ENCODE measurements around the gene PSORS1C2. TPM values are rescaled to one million over a fixed set of nuclear protein-coding genes. Genes with fewer than 3 reads are reported as not detected.

PSORS1C2 gene
- polyA plus RNA-seq, 2 of the 4 experiments (the other 2 are of a cell fraction): 0.08 TPM; not detected in 1

DNA sequence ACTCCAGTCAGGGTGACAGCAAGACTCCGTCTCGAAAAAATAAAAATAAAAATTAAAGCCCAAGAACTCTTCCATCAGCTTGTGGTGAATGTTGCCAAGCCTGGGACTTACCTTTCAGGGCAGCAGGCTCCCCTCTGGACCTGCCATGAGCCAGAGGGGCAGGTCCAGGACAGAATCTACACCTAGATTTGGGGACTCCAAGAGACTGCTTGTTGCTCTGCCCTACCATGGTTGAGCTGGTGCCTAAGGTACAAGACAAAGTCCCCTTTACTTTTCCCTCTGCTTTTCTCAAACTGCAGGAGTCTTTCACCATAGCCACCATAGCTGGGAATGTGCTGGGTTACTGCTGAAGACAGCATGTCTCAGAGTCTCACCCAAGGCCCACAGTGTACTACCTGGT lies 35.7 kb downstream of the PSORS1C2 start:
- no peak for TF ChIP-seq BCL3 (IDR thresholded peaks at IDR 0.05)
- no peak for TF ChIP-seq RFX5 (IDR thresholded peaks at IDR 0.05)
- no peak for TF ChIP-seq ESRRA (IDR thresholded peaks at IDR 0.05; ENCODE audit: borderline replicate concordance, low read length)
- no peak for TF ChIP-seq FOSL2 (IDR thresholded peaks at IDR 0.05)
- TF ChIP-seq FOSL2 (CRISPR knock-in tag; IDR thresholded peaks at IDR 0.05): no peak
- TF ChIP-seq, protein P1, sequence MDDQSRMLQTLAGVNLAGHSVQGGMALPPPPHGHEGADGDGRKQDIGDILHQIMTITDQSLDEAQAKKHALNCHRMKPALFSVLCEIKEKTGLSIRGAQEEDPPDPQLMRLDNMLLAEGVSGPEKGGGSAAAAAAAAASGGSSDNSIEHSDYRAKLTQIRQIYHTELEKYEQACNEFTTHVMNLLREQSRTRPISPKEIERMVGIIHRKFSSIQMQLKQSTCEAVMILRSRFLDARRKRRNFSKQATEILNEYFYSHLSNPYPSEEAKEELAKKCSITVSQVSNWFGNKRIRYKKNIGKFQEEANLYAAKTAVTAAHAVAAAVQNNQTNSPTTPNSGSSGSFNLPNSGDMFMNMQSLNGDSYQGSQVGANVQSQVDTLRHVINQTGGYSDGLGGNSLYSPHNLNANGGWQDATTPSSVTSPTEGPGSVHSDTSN (IDR thresholded peaks at IDR 0.05): no peak
- no peak for TF ChIP-seq EHF (CRISPR knock-in tag; IDR thresholded peaks at IDR 0.05)
- no peak for TF ChIP-seq FOSB (CRISPR knock-in tag; IDR thresholded peaks at IDR 0.05)
- no peak for TF ChIP-seq CHD4 (IDR thresholded peaks at IDR 0.05; ENCODE audit: borderline replicate concordance)
- no peak for TF ChIP-seq MYC (IDR thresholded peaks at IDR 0.05; ENCODE audit: borderline replicate concordance, low read length)
- TF ChIP-seq MAX (IDR thresholded peaks at IDR 0.05): no peak
- H3K27ac ChIP-seq: no peak overlapping the region
- no peaks in the 10 kb centered on the region for H3K4me1 ChIP-seq
- FAIRE-seq: no peak
- no peaks in the 10 kb centered on the region for H3K9me3 ChIP-seq
- DNase-seq (ENCODE audit: low read depth in 1 of 2, low spot score in 1 of 2): no peak
- ATAC-seq: no peak
- ChIA-PET POLR2A (no interaction called here), CTCF (interaction anchor here (1.1 to 5.2 kb wide), 7 partner anchors 10 to 189 kb away, joined by 3 to 23 read pairs (median 5); partner anchors contain the start of gene VARS2)
- 80% methylated on average over 2 of the region's 2 CpGs for WGBS (ENCODE audit: missing lambda C conversion rate)
- no peak overlapping the region for H3K4me3 ChIP-seq
- H3K4me2 ChIP-seq: no peak overlapping the region

- 92% methylated on average over 4 of the region's 4 CpGs for WGBS (ENCODE audit: missing lambda C conversion rate)
- CTCF ChIA-PET: no interaction called here
- TF ChIP-seq NR3C1 (IDR thresholded peaks at IDR 0.05) (no peak), NFE2L2 (conservative IDR thresholded peaks at IDR 0.05; ENCODE audit: low read length) (0 out of 2 replicates have a peak, but pooled peaks have one; percentile 22), MAFK (IDR thresholded peaks at IDR 0.05; ENCODE audit: partially characterized antibody) (peak; percentile 71), RARB (CRISPR knock-in tag; IDR thresholded peaks at IDR 0.05) (no peak)
- TF ChIP-seq, protein P2, sequence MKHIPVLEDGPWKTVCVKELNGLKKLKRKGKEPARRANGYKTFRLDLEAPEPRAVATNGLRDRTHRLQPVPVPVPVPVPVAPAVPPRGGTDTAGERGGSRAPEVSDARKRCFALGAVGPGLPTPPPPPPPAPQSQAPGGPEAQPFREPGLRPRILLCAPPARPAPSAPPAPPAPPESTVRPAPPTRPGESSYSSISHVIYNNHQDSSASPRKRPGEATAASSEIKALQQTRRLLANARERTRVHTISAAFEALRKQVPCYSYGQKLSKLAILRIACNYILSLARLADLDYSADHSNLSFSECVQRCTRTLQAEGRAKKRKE (CRISPR knock-in tag; IDR thresholded peaks at IDR 0.05; ENCODE audit: low read depth): no peak
- ATAC-seq: no peak
- H3K4me1 ChIP-seq: peaks cover 8% of the 10 kb centered on the region; the same call in 2 of the 3 replicates
- no peak overlapping the region for H3K27ac ChIP-seq
- H3K4me2 ChIP-seq: no peak overlapping the region
- no peaks in the 10 kb centered on the region for H3K9me3 ChIP-seq
- POLR2A ChIA-PET: no interaction called here
- H3K4me3 ChIP-seq: no peak overlapping the region
- DNase-seq (ENCODE audit: low read depth in 1 of 2, low spot score in 1 of 2): no peak
- no peak for FAIRE-seq
Observed at GRCh38 chr6:31098449-31098938, 40.4 kb downstream of the PSORS1C2 start.

GRCh38 chr6:31096656-31097055 lies 42.2 kb downstream of the PSORS1C2 start:
- no peak for DNase-seq (ENCODE audit: low read depth in 1 of 2, low spot score in 1 of 2)
- WGBS (ENCODE audit: missing lambda C conversion rate): 96% methylated on average over 5 of the region's 5 CpGs
- Histone ChIP-seq H3K4me3 (no peak overlapping the region), H3K9me3 (no peaks in the 10 kb centered on the region), H3K27ac (no peak overlapping the region), H3K4me2 (no peak overlapping the region), H3K4me1 (peaks cover 16% of the 10 kb centered on the region)
- no peak for ATAC-seq
- POLR2A ChIA-PET: no interaction called here
- no peak for FAIRE-seq
- CTCF ChIA-PET: interaction anchor here (0.8 kb wide), 1 partner anchor 9 kb away, joined by 4 read pairs; no protein-coding TSS in a partner anchor
- TF ChIP-seq RCOR1 (IDR thresholded peaks at IDR 0.05; ENCODE audit: low read depth, low read length) (no peak), HES2 (IDR thresholded peaks at IDR 0.05) (no peak), TP53 (CRISPR knock-in tag; IDR thresholded peaks at IDR 0.05) (no peak), JUN (IDR thresholded peaks at IDR 0.05) (no peak), HDAC2 (IDR thresholded peaks at IDR 0.05) (no peak), MAFK (IDR thresholded peaks at IDR 0.05; ENCODE audit: partially characterized antibody) (no peak), EP300 (IDR thresholded peaks at IDR 0.05) (no peak), FOXS1 (CRISPR knock-in tag; IDR thresholded peaks at IDR 0.05) (no peak)

Measured in A549 (cell line).